ENCODE results near the gene CHPT1.
"Not testable (repeated sequence)": the region's sequence is repeated elsewhere in the genome, so short reads cannot be mapped to it uniquely, and the experiment has no call there.

CHPT1 gene

GRCh38 chr12:101697197-101697929, at the start of gene CHPT1:
Gene CHPT1, plus strand, starts transcription at chr12:101697640. Its CDS starts 222 bp downstream, at chr12:101697862.
- DNase-seq = peak; percentile 41

GRCh38 chr12:101647711-101648110, 49.7 kb upstream of the CHPT1 start:
- no peak for DNase-seq

- no peak for DNase-seq
Measured at GRCh38 chr12:101648195-101648594, 49.2 kb upstream of the CHPT1 start.

- DNase-seq = no peak
Measured at GRCh38 chr12:101650346-101651117, 46.9 kb upstream of the CHPT1 start.

GRCh38 chr12:101653030-101653429, 44.4 kb upstream of the CHPT1 start:
- no peak for DNase-seq

GRCh38 chr12:101653503-101653902, 43.9 kb upstream of the CHPT1 start:
- DNase-seq = no peak

GRCh38 chr12:101654442-101654841, 43.0 kb upstream of the CHPT1 start:
- DNase-seq = no peak

GRCh38 chr12:101655393-101655792, 42.0 kb upstream of the CHPT1 start:
- no peak for DNase-seq

GRCh38 chr12:101660662-101661061, 36.8 kb upstream of the CHPT1 start:
- DNase-seq = not testable (repeated sequence)

GRCh38 chr12:101663298-101663697, 34.1 kb upstream of the CHPT1 start:
- no peak for DNase-seq

- DNase-seq = no peak
Measured at GRCh38 chr12:101664992-101665391, 32.4 kb upstream of the CHPT1 start.

GRCh38 chr12:101666052-101666728, 31.2 kb upstream of the CHPT1 start:
- no peak for DNase-seq

GRCh38 chr12:101667591-101667990, 29.8 kb upstream of the CHPT1 start:
- DNase-seq = no peak

- no peak for DNase-seq
Measured at GRCh38 chr12:101670007-101670671, 27.3 kb upstream of the CHPT1 start.

GRCh38 chr12:101671157-101671791, 26.2 kb upstream of the CHPT1 start:
- peak; percentile 4 for DNase-seq

GRCh38 chr12:101671833-101672232, 25.6 kb upstream of the CHPT1 start:
- no peak for DNase-seq

- no peak for DNase-seq
Measured at GRCh38 chr12:101675555-101675954, 21.9 kb upstream of the CHPT1 start.

- not testable (repeated sequence) for DNase-seq
Measured at GRCh38 chr12:101676497-101676896, 20.9 kb upstream of the CHPT1 start.

GRCh38 chr12:101678081-101678480, 19.4 kb upstream of the CHPT1 start:
- no peak for DNase-seq

GRCh38 chr12:101680240-101680639, 17.2 kb upstream of the CHPT1 start:
- no peak for DNase-seq

- no peak for DNase-seq
Measured at GRCh38 chr12:101680647-101681046, 16.8 kb upstream of the CHPT1 start.

- not testable (repeated sequence) for DNase-seq
Measured at GRCh38 chr12:101681627-101682026, 15.8 kb upstream of the CHPT1 start.

GRCh38 chr12:101685092-101685491, 12.3 kb upstream of the CHPT1 start:
- no peak for DNase-seq

All from activated effector memory CD4-positive, alpha-beta T cell treated with Interleukin-2 at 50 U/mL for 16 hours (primary cell).